Activated naive CD4-positive, alpha-beta T cell treated with Interleukin-2 at 50 U/mL for 16 hours (primary cell): ENCODE data around the gene MSGN1.

Source experiments
- DNase-seq: peaks from one replicate; pipeline ENCODE4 v3.0.0-alpha.2; 2020

MSGN1 gene

GRCh38 chr2:17816396-17817245 lies at the start of gene MSGN1:
TSS of gene MSGN1 (plus strand) at chr2:17816460. CDS start at chr2:17816519, 59 bp downstream.
- DNase-seq, result no peak

GRCh38 chr2:17768894-17769293 lies 47.4 kb upstream of the MSGN1 start:
- no peak for DNase-seq

- no peak for DNase-seq
These were observed 44.3 kb upstream of the MSGN1 start for GRCh38 chr2:17771956-17772355.

- no peak for DNase-seq
These were observed 43.7 kb upstream of the MSGN1 start for GRCh38 chr2:17772532-17772931.

GRCh38 chr2:17780546-17780945 lies 35.7 kb upstream of the MSGN1 start:
- no peak for DNase-seq

GRCh38 chr2:17781482-17781881 lies 34.8 kb upstream of the MSGN1 start:
- DNase-seq, result no peak

- no peak for DNase-seq
These were observed 29.5 kb upstream of the MSGN1 start for GRCh38 chr2:17786727-17787126.

GRCh38 chr2:17788773-17789172 lies 27.5 kb upstream of the MSGN1 start:
- no peak for DNase-seq

GRCh38 chr2:17790536-17790935 lies 25.7 kb upstream of the MSGN1 start:
- DNase-seq, result no peak

GRCh38 chr2:17791121-17791816 lies 25.0 kb upstream of the MSGN1 start:
- DNase-seq, result no peak

GRCh38 chr2:17791817-17792130 lies 24.5 kb upstream of the MSGN1 start:
- DNase-seq, result no peak

- no peak for DNase-seq
These were observed 23.7 kb upstream of the MSGN1 start for GRCh38 chr2:17792515-17792914.

- DNase-seq, result no peak
These were observed 23.0 kb upstream of the MSGN1 start for GRCh38 chr2:17793296-17793695.

- no peak for DNase-seq
These were observed 22.4 kb upstream of the MSGN1 start for GRCh38 chr2:17793803-17794354.

GRCh38 chr2:17795309-17795708 lies 21.0 kb upstream of the MSGN1 start:
- no peak for DNase-seq

GRCh38 chr2:17798338-17798737 lies 17.9 kb upstream of the MSGN1 start:
- no peak for DNase-seq

GRCh38 chr2:17799301-17800120 lies 16.7 kb upstream of the MSGN1 start:
- DNase-seq, result no peak

GRCh38 chr2:17800219-17800618 lies 16.0 kb upstream of the MSGN1 start:
- no peak for DNase-seq

GRCh38 chr2:17800693-17801458 lies 15.4 kb upstream of the MSGN1 start:
- no peak for DNase-seq

- DNase-seq, result no peak
These were observed 12.8 kb upstream of the MSGN1 start for GRCh38 chr2:17803497-17803896.

- DNase-seq, result no peak
These were observed 11.9 kb upstream of the MSGN1 start for GRCh38 chr2:17804358-17804757.

- no peak for DNase-seq
These were observed 11.1 kb upstream of the MSGN1 start for GRCh38 chr2:17805166-17805565.
